ENCODE data around the gene SCAF1. TPM values are rescaled to one million over a fixed set of nuclear protein-coding genes. Genes with fewer than 3 reads are reported as not detected.

The SCAF1 gene
- total and polyA plus RNA-seq, 7 donors, result 23.0 to 72.9 (median 45.5) TPM

DNA sequence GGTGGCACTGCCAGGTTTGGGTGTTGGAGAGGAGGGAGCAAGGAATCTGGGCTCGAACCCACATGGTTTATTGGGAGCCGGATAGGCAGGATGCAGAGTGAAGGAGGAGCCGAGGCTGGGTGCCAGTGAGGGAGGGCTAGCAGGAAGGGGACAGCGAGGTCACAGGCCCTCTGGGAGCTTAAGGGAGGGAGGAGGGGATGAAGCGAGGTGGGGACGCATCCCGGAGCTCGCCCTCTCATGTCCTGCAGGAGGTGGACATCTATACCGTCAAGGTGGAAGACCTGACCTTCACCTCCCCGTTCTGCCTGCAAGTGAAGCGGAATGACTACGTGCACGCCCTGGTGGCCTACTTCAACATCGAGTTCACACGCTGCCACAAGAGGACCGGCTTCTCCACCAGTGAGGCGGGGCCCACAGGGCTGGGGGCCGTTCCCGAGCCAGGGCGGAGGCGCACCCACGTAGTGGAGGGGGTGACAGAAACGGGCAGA is 43.9 kb downstream of the SCAF1 start:
- WGBS, 3 donors, result 55 to 63% (median 57%) methylated on average over 23 of the region's 23 CpGs
- no peak for ATAC-seq
- peaks cover 5 to 71% of the 10 kb centered on the region in 2 donors for H3K36me3 ChIP-seq (ENCODE audit: insufficient read depth in 1 of 2, low read depth in 1 of 2)

DNA sequence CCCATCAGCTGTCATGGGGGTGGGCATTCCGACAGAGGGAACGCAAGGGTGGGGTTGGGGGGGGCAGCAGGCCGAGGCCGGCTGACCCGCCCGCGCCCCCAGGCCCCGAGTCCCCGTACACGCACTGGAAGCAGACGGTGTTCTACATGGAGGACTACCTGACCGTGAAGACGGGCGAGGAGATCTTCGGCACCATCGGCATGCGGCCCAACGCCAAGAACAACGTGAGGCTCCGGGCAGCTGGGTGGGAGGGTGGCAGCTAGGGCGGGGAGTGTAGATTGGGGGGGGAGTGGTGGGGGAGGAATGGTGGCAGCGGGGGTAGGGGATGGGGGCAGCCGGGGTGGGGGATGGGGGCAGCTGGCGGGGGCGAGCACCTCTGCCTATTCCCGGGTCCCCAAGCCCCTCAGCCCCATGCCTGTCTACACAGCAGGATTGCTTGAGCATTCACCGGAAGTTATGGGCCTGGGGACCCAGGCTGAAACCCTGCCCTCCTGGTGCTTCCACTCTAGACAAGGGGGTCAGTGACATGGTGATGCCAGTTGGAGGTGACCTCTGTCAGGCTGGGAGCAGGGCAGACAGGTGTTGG is 44.6 kb downstream of the SCAF1 start:
- ATAC-seq (no peak), DNase-seq (no peak)
- Histone ChIP-seq H3K4me1 (peaks cover 17% of the 10 kb centered on the region), H3K27ac (no peak overlapping the region), H3K27me3 (ENCODE audit: insufficient read depth in 3 of 3, low read length in 2 of 3) (peaks cover 0 to 13% (median 0%) of the 10 kb centered on the region in 3 donors), H3K36me3 (ENCODE audit: insufficient read depth in 1 of 2, low read depth in 1 of 2) (peaks cover 5 to 64% of the 10 kb centered on the region in 2 donors), H3K9me3 (no peaks in the 10 kb centered on the region), H3K4me3 (no peak overlapping the region)
- TF ChIP-seq, protein P1, sequence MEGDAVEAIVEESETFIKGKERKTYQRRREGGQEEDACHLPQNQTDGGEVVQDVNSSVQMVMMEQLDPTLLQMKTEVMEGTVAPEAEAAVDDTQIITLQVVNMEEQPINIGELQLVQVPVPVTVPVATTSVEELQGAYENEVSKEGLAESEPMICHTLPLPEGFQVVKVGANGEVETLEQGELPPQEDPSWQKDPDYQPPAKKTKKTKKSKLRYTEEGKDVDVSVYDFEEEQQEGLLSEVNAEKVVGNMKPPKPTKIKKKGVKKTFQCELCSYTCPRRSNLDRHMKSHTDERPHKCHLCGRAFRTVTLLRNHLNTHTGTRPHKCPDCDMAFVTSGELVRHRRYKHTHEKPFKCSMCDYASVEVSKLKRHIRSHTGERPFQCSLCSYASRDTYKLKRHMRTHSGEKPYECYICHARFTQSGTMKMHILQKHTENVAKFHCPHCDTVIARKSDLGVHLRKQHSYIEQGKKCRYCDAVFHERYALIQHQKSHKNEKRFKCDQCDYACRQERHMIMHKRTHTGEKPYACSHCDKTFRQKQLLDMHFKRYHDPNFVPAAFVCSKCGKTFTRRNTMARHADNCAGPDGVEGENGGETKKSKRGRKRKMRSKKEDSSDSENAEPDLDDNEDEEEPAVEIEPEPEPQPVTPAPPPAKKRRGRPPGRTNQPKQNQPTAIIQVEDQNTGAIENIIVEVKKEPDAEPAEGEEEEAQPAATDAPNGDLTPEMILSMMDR (IDR thresholded peaks at IDR 0.05), result no peak
- WGBS, 3 donors, result 70 to 78% (median 73%) methylated on average over 19 to 27 of the region's 27 CpGs
- intact Hi-C loops (cut with DNase I), result loop anchor here in 1 of 2 donors (10.0 kb wide), 1 partner anchor 118 kb away; no protein-coding TSS in a partner anchor

More for the DNA sequence above, 43.9 kb downstream of the SCAF1 start:
- intact Hi-C loops (cut with DNase I), result loop anchor here in 1 of 2 donors (10.0 kb wide), 1 partner anchor 119 kb away; no protein-coding TSS in a partner anchor
- no peak overlapping the region for H3K4me3 ChIP-seq
- peaks cover 0 to 13% (median 0%) of the 10 kb centered on the region in 3 donors for H3K27me3 ChIP-seq (ENCODE audit: insufficient read depth in 3 of 3, low read length in 2 of 3)
- H3K27ac ChIP-seq, result no peak overlapping the region
- no peak for DNase-seq
- TF ChIP-seq, protein P1 (IDR thresholded peaks at IDR 0.05), result no peak
- H3K9me3 ChIP-seq, result no peaks in the 10 kb centered on the region
- H3K4me1 ChIP-seq, result peaks cover 24% of the 10 kb centered on the region

DNA sequence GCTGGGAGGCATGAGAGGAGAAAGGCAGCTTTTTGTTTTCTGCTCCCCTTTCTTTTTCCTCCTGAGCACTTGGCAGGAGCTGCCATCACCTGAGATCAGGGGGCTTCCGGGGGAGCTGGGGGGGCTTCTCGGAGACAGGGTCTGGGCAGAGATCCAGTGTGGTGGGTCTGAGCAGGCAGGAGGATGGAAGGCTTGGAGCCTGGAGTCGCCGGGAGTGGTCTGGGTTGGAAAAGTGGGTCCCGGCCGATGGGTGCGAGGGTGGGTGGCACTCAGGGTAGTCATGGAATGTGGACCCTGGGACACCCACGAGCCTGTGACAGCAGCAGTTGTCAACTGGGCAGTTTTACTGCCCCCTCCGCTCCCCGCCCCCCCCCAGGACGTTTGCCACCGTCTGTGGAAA is 45.1 kb downstream of the SCAF1 start:
- 48 to 53% (median 50%) methylated on average over 12 of the region's 12 CpGs for WGBS, 3 donors
- Histone ChIP-seq H3K4me1 (peaks cover 13% of the 10 kb centered on the region), H3K27me3 (ENCODE audit: insufficient read depth in 3 of 3, low read length in 2 of 3) (peaks cover 0 to 13% (median 0%) of the 10 kb centered on the region in 3 donors), H3K36me3 (ENCODE audit: insufficient read depth in 1 of 2, low read depth in 1 of 2) (peaks cover 3 to 58% of the 10 kb centered on the region in 2 donors), H3K9me3 (no peaks in the 10 kb centered on the region), H3K27ac (no peak overlapping the region), H3K4me3 (no peak overlapping the region)
- DNase-seq, result no peak
- ATAC-seq, result no peak
- intact Hi-C loops (cut with DNase I), result loop anchor here in 1 of 2 donors (10.0 kb wide), 1 partner anchor 118 kb away; no protein-coding TSS in a partner anchor
- TF ChIP-seq, protein P1 (IDR thresholded peaks at IDR 0.05), result no peak

DNA sequence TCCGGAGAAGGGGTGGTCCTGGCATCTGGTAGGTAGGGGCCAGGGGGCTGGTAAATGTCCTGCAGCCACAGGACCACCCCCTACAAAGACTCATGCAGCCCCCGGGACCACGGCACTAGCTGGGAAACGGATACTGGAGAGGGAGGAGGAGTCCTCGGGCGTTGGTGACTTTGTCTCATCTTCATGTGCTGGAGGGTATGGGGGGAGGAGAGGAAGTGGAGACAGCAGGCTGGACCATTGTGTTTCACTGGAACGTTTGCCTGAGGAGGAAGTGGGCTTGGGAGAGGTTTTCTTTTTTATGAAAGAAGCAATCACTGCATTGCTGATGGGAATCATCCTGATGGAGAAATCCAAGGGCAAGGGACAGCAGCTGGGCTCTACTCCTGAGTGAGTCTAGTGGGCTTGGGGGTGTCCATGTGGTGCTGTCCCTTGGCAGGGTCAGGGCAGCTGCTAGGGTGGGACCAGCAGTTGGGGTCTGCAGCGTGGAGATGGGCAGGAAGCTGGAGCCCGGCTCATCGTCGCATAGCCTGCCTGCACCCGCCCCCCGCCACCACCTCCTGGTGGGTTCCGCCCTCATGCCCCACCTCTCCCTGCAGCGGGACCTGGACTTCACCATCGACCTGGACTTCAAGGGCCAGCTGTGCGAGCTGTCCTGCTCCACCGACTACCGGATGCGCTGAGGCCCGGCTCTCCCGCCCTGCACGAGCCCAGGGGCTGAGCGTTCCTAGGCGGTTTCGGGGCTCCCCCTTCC is 45.7 kb downstream of the SCAF1 start:
- Histone ChIP-seq H3K27ac (no peak overlapping the region), H3K9me3 (no peaks in the 10 kb centered on the region), H3K36me3 (ENCODE audit: insufficient read depth in 1 of 2, low read depth in 1 of 2) (peaks cover 0 to 52% of the 10 kb centered on the region in 2 donors), H3K27me3 (ENCODE audit: insufficient read depth in 3 of 3, low read length in 2 of 3) (peaks cover 0 to 13% (median 0%) of the 10 kb centered on the region in 3 donors), H3K4me3 (no peak overlapping the region), H3K4me1 (peaks cover 13% of the 10 kb centered on the region)
- DNase-seq (no peak), ATAC-seq (no peak)
- 60 to 63% (median 62%) methylated on average over 24 to 26 of the region's 26 CpGs for WGBS, 3 donors
- TF ChIP-seq, protein P1 (IDR thresholded peaks at IDR 0.05), result no peak
- intact Hi-C loops (cut with DNase I), result loop anchor here in 1 of 2 donors (10.0 kb wide), 1 partner anchor 117 kb away; no protein-coding TSS in a partner anchor

Data from psoas muscle (tissue), 8 donors.